ENCODE data around the gene PDE6C.
"Not testable (repeated sequence)": the region's sequence is repeated elsewhere in the genome, so short reads cannot be mapped to it uniquely, and the experiment has no call there.

Gene PDE6C

GRCh38 chr10:93695740-93696139 lies 83.4 kb downstream of the PDE6C start:
- Histone ChIP-seq H3K27me3 (replicated peaks) (no peaks in the 10 kb centered on the region), H3K4me3 (ENCODE audit: low read depth, low read length) (no peak overlapping the region), H3K36me3 (replicated peaks) (peaks cover 11% of the 10 kb centered on the region), H3K27ac (no peak overlapping the region)
- in situ Hi-C loops (cut with HindIII; ENCODE audit: low pct_ligation_motif_present, low sequenced_read_pairs), result no loop called here
- no peak for DNase-seq
- TF ChIP-seq CTCF (IDR thresholded peaks at IDR 0.05; ENCODE audit: low read depth, low read length, missing control alignments), result no peak

GRCh38 chr10:93696582-93696981 lies 84.2 kb downstream of the PDE6C start:
- in situ Hi-C loops (cut with HindIII; ENCODE audit: low pct_ligation_motif_present, low sequenced_read_pairs); H3K27me3 ChIP-seq (replicated peaks); H3K27ac ChIP-seq; DNase-seq; H3K4me3 ChIP-seq (ENCODE audit: low read depth, low read length): not testable (repeated sequence)
- H3K36me3 ChIP-seq (replicated peaks), result peaks cover 10% of the 10 kb centered on the region

GRCh38 chr10:93697207-93697606 lies 84.9 kb downstream of the PDE6C start:
- TF ChIP-seq CTCF (IDR thresholded peaks at IDR 0.05; ENCODE audit: low read depth, low read length, missing control alignments), result peak; percentile 7
- no peak for DNase-seq
- peaks cover 9% of the 10 kb centered on the region for H3K36me3 ChIP-seq (replicated peaks)
- H3K27me3 ChIP-seq (replicated peaks), result no peaks in the 10 kb centered on the region
- no peak overlapping the region for H3K4me3 ChIP-seq (ENCODE audit: low read depth, low read length)
- in situ Hi-C loops (cut with HindIII; ENCODE audit: low pct_ligation_motif_present, low sequenced_read_pairs), result no loop called here
- no peak overlapping the region for H3K27ac ChIP-seq

GRCh38 chr10:93701866-93702209 lies 89.5 kb downstream of the PDE6C start:
- peak; percentile 17 for DNase-seq

GRCh38 chr10:93702210-93703001 lies 90.1 kb downstream of the PDE6C start, which contains the start of gene FRA10AC1:
Gene FRA10AC1, minus strand, starts transcription at chr10:93702592. Its CDS starts 2,486 bp downstream, at chr10:93700106.
- DNase-seq, result peak; percentile 86
- in situ Hi-C loops (cut with HindIII; ENCODE audit: low pct_ligation_motif_present, low sequenced_read_pairs), result no loop called here
- peak within 1 kb of the TSS; percentile 83 for H3K4me3 ChIP-seq (ENCODE audit: low read depth, low read length)
- H3K27me3 ChIP-seq (replicated peaks), result no peaks in the 10 kb centered on the region
- H3K36me3 ChIP-seq (replicated peaks), result no peaks in the 10 kb centered on the region
- peak within 1 kb of the TSS; percentile 53 for H3K27ac ChIP-seq
- TF ChIP-seq CTCF (IDR thresholded peaks at IDR 0.05; ENCODE audit: low read depth, low read length, missing control alignments), result peak; percentile 68

More at GRCh38 chr10:93701866-93702209, 89.5 kb downstream of the PDE6C start:
- no peaks in the 10 kb centered on the region for H3K27me3 ChIP-seq (replicated peaks)
- H3K36me3 ChIP-seq (replicated peaks), result peaks cover 2% of the 10 kb centered on the region
- in situ Hi-C loops (cut with HindIII; ENCODE audit: low pct_ligation_motif_present, low sequenced_read_pairs), result no loop called here
- peak overlapping the region; percentile 83 for H3K4me3 ChIP-seq (ENCODE audit: low read depth, low read length)
- H3K27ac ChIP-seq, result peak overlapping the region; percentile 53
- TF ChIP-seq CTCF (IDR thresholded peaks at IDR 0.05; ENCODE audit: low read depth, low read length, missing control alignments), result no peak

- no peak for TF ChIP-seq CTCF (IDR thresholded peaks at IDR 0.05; ENCODE audit: low read depth, low read length, missing control alignments)
- DNase-seq, result no peak
- in situ Hi-C loops (cut with HindIII; ENCODE audit: low pct_ligation_motif_present, low sequenced_read_pairs), result no loop called here
- Histone ChIP-seq H3K27me3 (replicated peaks) (no peaks in the 10 kb centered on the region), H3K36me3 (replicated peaks) (no peaks in the 10 kb centered on the region), H3K27ac (peak overlapping the region; percentile 53), H3K4me3 (ENCODE audit: low read depth, low read length) (peak overlapping the region; percentile 83)
These were observed 90.7 kb downstream of the PDE6C start for GRCh38 chr10:93703066-93703465.

Data from brain microvascular endothelial cell (primary cell).